Endometrial microvascular endothelial cells (primary cell): ENCODE data around the gene LMNTD2. TPM values are rescaled to one million over a fixed set of nuclear protein-coding genes. Genes with fewer than 3 reads are reported as not detected.

Source experiments
- in situ Hi-C: cut with HindIII; loops from 2 replicates; pipeline ENCODE4 v1.10.0; 2017; ENCODE audit warnings: low sequenced_read_pairs, low pct_unique_long_range_greater_than_20kb; ENCODE audit errors: inconsistent ontology term
- total RNA-seq: library from RNA; depleted of rRNA; stranded (reverse); fragments of >200 nt; gene quantifications from one replicate; pipeline ENCODE4 v1.2.3, GENCODE V29; 2015; ENCODE audit errors: inconsistent ontology term

Gene LMNTD2, protein sequence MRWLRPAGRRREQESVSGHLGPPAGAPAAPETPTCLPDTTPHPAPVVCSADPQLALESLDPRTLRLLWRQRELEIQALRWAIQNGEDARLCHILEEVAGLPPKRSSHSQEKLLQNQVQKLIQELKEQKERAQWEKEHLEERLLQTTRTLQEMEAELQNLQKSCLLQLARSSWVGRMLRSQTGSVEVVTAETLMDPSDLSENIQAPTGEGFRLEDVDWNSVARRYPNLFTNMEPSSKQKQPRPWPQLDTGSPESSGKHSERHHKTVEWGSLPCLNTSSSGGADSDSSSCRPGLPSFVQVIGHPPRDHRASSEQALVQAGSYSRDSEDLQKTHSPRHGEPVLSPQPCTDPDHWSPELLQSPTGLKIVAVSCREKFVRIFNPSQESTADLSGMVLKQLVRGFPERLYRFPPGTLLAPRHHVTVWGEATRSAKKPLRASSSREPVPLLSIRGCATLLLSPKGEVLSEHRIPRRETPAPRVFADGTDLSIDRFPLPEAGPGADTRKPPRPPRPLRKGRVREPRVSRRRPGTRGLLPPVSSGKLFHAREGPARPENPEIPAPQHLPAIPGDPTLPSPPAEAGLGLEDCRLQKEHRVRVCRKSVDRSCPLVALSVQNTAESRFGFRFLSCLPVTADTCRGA
- total RNA-seq = 0.65 TPM

DNA sequence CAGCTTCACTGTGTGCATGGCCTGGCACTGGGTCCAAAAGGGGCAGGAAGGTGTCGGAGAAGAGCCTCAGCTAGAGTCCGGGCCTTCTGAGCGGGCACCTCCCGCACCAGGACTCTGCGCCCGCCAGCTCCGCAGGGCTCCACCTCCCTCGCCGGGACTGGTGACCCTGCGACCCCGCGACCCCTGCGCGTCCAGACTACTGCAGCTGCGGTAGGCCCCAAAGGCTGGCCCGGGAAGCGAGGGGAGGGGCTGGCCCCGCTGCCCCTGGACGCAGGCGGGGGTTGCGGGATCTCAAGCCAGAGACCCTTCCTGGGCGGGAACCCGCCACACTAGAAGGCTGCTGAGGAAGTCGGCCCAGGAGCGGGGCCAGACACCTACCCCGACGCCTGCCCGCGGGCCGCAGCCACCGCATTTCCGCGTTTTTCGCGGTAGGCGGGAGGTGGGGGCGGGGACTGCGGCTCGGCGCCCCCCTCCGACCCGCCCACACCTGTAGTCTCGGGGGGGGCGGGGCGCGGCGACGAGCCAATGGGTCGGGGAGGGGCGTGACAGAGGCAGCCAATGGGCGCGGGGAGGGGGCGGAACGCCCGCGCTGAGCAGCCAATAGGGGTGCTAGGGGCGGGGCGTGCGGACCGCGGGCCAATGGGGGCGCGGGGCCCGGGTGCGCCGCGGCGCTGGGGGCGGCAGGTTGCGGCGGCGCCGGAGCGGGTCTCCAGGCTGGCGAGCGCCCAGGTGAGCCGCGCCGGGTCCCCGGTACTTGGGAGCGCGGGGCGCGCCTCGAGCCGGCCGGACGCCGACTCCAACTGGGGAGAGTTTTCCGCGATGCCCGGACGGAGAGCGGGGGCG is at the start of gene LMNTD2, which contains the start of gene RASSF7:
Gene LMNTD2, minus strand, starts transcription at position 434 of the 843 bp plus-strand sequence. Its CDS starts 22 bp downstream, at position 412.
Gene RASSF7, plus strand, starts transcription at position 666 of the 843 bp plus-strand sequence. CDS start 799 bp downstream, outside the sequence.
- in situ Hi-C loops = no loop called here

DNA sequence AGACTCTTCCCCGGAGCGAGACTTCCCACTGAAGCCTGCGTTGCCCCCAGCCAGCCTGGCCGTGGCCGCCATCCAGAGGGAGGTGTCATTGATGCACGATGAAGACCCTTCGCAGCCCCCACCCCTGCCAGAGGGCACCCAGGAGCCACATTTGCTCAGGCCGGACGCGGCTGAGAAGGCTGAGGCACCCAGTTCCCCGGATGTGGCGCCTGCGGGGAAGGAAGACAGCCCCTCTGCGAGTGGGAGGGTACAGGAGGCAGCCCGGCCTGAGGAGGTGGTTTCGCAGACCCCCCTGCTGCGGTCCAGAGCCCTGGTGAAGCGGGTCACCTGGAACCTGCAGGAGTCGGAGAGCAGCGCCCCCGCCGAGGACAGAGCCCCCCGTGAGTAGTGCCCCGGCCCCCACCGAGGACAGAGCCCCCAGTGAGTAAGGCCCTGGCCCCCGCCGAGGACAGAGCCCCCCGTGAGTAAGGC is 48.8 kb upstream of the LMNTD2 start:
- in situ Hi-C loops = no loop called here

DNA sequence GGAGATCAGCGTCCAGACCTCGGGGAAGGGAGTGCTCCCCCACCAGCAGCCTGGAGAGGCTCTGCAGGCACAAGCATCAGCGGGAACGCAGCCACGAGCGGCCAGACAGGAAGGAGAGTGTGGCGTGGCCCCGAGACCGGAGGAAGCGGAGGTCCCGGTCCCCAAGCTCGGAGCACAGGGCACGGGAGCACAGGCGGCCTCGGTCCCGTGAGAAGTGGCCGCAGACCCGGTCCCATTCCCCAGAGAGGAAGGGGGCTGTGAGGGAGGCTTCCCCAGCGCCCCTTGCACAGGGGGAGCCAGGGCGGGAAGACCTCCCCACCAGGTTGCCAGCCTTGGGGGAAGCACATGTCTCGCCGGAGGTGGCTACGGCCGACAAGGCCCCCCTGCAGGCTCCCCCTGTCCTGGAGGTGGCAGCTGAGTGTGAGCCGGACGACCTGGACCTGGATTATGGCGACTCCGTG is 48.3 kb upstream of the LMNTD2 start:
- in situ Hi-C loops = no loop called here

DNA sequence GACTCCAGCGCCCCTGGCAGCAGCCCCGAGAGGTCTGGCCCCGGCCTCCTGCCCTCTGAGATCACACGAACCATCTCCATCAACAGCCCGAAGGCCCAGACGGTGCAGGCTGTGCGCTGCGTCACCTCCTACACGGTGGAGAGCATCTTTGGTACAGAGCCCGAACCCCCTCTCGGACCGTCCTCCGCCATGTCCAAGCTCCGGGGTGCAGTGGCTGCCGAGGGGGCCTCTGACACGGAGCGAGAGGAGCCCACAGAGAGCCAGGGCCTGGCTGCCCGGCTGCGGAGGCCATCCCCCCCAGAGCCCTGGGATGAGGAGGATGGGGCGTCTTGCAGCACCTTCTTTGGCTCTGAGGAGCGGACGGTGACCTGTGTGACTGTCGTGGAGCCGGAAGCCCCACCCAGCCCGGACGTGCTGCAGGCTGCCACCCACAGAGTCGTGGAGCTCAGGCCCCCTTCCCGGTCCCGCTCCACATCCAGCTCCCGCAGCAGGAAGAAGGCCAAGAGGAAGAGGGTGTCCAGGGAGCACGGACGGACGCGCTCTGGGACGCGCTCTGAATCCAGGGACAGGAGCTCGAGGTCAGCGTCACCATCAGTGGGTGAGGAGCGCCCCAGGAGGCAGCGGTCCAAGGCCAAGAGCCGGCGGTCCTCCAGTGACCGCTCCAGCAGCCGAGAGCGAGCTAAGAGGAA is 47.6 kb upstream of the LMNTD2 start:
- in situ Hi-C loops = no loop called here

DNA sequence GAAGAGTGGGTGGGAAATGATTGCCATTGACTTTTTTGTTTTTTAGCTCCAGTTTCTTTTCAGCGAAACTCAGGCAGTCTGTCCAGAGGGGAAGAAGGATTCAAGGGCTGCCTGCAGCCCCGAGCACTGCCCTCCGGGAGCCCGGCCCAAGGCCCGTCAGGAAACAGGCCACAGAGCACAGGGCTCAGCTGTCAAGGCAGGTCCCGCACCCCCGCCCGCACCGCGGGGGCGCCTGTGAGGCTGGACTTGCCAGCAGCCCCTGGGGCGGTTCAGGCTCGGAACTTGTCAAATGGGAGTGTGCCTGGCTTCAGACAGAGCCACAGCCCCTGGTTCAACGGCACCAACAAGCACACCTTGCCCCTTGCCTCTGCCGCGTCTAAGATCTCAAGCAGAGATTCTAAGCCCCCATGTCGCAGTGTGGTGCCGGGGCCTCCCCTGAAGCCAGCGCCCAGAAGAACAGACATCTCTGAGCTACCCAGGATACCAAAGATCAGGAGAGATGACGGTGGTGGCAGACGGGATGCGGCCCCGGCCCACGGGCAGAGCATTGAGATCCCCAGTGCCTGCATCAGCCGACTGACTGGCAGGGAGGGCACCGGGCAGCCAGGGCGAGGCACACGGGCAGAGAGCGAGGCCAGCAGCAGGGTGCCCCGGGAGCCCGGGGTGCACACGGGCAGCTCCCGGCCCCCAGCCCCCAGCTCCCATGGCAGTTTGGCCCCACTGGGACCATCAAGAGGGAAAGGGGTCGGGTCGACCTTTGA is 46.7 kb upstream of the LMNTD2 start:
- in situ Hi-C loops = no loop called here

DNA sequence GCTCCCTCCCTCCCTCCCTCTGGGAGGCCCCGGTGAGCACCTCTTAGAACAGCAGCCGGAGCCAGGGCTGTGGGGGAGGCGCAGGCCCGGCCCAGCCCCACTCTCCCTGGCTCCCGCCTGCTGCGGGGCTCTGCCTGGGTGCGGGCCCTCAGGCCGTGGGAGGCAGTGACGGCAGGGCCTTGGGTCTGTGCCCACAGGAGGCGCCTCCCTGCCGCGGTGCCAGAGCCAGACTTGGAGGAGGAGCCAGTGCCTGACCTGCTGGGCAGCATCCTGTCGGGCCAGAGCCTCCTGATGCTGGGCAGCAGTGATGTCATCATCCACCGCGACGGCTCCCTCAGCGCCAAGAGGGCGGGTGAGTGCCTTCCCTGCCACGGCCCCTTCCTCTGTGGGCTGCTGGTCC is 45.7 kb upstream of the LMNTD2 start:
- in situ Hi-C loops = no loop called here

DNA sequence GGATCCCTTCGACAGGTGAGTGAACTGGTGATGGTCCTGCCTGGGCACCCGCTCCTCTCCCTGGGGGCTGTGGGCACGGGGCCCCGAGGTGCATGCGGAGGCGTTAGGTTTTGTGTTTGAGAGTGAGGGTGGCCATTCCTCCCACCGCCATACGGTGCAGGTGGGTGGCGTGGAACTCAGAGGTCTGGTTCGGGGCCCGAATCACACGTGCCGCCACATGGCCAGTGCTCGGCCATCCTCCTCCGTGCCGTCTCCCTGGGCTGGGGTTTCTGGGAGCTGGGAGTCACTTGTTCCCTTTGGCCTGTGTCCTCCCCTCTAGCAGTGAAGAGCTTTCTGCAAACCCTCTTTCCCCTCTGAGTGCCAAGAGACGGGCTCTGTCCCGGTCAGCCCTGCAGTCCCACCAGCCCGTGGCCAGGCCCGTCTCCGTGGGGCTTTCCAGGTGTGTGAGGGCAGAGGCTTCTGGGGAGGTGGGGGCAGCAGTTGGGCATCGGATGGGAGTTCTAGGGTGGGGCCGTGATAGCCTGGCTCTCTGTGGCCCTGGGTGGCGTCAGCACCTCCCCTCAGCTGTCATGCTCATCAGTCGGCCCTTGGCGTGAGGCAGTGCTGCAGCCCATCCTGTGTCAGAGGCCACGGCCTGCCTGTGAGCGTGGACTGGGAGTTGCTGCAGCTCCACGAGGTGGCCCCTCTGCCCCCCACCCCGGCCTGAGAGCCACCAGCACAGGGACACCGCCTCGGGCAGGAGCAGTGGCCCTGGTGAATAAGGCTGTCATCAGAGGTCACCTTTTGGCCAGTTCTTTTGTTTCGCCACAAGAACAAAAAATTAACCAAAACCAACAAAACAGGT is 45.0 kb upstream of the LMNTD2 start:
- in situ Hi-C loops = no loop called here

DNA sequence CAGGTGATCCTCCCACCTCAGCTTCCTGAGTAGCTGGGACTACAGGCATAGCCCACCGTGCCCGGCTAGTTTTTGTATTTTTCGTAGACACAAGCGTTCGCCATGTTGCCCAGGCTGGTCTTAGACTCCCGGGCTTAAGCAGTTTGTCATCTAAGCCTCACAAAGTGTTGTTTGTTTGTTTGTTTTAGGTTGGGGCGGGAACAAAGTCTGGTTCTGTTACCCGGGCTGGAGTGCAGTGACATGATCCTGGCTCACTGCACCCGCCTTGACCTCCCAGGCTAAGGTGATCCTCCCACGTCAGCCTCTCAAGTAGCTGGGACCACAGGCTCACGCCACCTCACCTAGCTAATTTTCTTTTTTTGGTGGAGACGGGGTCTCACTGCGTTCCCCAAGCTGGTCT is 42.6 kb upstream of the LMNTD2 start:
- in situ Hi-C loops = no loop called here

DNA sequence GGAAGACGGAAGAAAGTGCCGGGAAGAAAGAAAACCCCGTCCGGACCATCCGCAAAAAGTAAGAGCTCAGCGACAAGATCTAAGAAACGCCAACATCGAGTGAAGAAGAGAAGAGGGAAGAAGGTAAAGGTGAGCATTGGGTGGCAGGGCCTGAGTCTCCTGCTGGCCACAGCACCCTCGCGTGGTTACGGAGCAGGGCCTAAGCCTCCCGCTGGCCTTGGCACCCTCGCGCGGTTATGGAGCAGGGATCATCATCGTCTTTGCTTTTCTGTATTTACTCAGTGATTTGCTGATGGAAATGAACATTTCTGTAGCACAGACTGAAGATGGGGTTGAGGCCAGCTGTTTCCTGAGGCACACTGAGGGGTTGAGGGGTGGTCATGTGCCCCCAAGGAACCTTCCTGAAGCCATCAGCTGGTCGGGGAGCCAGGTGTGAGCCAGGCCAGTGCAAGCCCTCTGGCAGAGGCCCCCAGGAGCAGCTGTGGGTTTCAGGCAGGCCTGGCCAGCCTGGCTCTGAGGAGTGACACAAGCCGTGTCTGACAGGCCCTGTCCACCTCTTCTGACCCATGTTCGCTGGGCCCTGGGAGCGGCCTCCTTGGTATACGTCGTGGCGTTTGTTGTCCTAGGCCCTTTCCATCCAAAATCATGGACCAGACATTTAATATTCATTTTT is 41.2 kb upstream of the LMNTD2 start:
- in situ Hi-C loops = no loop called here

DNA sequence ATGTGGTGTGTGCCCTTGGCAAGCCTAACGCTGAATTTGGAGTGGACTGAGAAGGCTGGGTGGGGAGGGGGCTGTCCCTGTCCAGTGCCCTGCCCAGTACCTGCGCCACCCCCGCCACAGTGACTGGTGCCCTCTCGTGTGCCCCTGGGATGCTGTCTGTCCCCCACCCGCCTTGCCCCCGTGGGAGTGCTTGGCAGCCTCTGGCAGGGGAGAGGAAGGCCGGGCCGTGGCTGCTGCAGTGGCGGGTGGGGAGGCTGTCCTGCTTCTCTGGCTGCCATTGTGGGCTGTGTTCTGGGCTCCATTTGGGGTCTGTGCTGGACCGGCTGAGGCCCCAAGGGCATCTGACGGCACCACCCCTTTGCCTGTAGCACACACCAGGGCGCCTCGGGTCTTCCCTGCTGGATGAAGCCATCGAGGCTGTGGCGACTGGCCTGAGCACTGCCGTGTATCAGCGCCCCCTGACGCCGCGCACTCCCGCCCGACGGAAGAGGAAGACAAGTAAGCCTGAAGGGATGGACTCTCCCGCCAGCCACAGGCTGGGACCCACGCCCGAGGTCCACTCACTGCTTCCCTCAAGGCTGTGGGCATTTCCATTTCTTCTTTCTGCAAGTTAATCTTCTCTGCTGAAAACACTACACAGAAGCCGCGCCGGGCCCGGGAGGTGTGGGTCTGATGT is 37.6 kb upstream of the LMNTD2 start:
- in situ Hi-C loops = no loop called here

DNA sequence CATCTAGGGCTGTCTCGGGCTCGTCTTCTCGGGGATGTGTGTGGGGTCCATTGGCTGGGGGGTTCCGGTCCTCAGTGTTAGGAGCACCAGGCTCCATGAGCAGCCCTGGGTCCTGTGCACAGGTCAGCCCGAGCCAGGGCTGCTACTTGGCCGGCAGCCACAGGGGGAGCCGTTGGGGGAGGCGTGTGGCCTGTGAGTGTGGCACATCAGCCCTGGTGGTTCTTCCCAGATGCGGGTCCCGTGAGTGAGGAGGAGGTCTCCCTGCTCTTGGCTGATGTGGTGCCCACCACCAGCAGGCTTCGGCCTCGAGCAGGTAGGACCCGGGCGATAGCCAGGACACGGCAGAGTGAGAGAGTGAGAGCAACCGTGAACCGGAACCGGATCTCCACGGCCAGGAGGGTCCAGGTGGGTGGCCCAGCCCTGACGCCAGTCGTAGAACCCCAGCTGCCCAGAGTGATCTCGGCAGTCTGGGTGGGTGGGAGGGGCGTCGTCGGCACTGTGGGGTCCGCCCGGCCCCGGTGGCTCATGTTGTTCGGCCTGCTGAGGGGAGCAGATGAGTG is 36.7 kb upstream of the LMNTD2 start:
- in situ Hi-C loops = no loop called here

DNA sequence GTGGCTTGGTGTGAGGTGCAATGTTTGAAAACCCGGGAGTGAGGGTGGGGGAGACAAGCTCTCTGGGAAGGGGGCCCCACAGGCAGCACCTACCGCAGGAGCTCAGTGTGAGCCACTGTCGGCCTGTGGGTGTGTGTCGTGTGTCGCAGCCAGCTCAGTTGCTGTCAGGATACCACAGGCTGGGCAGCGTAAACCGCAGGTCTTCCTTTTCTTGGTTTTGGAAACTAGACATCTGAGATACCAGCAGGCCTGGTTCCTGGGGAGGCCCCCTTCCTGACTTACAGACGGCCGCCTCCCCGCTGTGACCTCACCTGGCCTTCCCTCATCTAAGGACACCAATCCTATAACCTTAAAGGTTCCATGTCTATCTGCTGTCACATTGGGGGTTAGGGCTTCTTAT is 35.8 kb upstream of the LMNTD2 start:
- in situ Hi-C loops = no loop called here

DNA sequence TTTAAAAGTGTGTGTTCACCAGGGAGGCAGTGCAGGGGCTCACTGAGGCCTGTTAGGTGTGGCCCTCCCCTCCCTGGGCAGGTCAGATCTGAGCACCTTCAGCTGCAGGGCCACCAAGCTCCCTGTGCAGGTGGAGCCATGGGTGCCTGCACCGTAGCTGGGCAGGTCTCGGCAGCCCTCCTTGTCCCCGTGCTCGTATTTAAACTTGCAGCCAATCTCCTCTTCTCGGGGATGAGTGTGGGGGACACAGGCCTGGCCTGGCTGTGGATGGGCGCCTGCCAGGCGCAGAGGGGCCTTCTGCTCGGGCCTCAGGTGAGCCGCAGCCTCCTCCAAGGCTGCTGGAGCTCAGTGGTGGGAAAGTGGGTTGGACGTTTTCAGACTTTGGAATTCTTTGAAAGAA is 34.9 kb upstream of the LMNTD2 start:
- in situ Hi-C loops = no loop called here

DNA sequence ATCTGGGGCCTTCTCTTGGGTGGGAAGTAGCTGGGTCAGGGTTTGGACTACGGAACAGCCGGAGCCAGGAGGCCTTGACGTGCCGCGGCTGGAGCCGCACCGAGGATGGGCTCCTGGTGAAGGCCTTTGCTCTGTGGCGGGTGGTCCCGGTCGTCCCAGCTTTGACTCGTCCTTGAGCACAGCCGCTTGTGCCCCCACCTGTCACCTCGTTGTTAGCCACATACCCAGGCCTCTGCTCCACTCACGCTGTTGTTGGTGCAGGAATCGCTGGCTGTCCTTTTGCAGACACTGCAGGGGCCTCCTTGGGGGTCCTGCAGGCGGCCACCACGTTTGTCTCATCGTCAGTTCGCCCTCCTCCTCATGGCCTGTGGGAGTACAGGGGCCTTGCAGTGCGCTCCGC is 32.8 kb upstream of the LMNTD2 start:
- in situ Hi-C loops = no loop called here

DNA sequence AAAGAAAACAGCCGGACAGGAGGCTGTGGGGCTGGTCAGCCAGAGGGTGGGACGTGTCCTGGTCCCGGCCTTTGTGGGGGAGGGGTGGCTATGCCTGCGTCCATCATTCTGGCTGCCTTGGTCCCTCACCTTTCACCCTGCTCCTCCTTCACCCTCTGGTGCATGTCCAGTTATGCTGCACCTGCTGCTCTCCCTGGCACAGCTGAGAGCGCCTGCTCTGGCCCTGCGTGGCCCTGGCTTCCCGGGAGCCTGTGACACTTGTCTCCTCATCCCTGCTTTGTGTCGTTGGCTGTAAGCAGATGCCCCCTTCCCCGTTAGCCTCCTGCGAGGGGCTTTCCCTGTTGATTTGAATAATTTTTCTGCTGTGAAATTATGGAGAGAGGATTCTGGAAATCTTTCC is 32.4 kb upstream of the LMNTD2 start:
- in situ Hi-C loops = no loop called here

DNA sequence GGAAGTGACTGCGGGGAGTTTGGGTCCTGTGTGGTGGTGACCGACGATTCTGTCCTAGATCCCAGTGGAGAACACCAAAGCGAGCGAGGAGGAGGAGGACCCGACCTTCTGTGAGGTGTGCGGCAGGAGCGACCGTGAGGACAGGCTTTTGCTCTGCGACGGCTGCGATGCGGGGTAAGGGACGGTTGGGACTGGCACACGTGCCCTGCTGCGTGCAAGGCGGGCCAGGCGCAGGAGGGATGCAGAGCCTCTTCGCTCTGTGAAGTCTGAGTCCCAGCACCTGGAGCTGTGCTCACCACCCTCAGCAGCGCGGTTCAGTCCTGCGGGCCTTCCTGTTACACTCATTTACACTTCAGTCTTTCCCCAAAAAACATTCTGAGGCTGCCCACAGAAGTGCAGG is 32.0 kb upstream of the LMNTD2 start:
- in situ Hi-C loops = no loop called here
